ENCODE results near the gene GLIPR2. TPM values are rescaled to one million over a fixed set of nuclear protein-coding genes. Genes with fewer than 3 reads are reported as not detected.

GLIPR2 gene
- polyA plus RNA-seq, 1 donor (not counting 4 experiments of a cell fraction or from before 2014, with no cell fraction given) = 3.7 TPM

DNA sequence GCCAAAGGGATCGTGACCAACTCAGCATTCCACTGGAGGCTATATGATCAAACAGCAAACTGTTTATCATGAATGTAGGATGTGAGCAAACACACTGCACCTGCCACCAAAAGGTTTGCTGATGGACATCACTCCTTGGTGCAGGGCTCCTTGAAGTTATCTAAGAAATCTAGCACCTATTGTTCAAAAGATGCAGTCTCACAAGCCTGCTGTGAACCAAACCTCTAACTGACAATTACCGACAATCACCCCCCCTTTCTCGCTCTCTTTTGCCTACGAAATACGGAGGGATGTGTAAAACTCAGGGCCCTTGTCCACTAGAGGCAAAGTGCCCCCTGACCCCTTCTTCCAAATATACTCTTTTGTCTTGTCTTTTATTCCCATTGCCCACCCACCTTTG, 51.7 kb downstream of the GLIPR2 start:
- Histone ChIP-seq H3K27me3 (ENCODE audit: control insufficient read depth, extremely low read depth, insufficient read depth, low read length) (no peaks in the 10 kb centered on the region), H2AFZ (ENCODE audit: control insufficient read depth, low read length) (no peak overlapping the region), H4K20me1 (ENCODE audit: control insufficient read depth, extremely low read depth, insufficient read depth, low read length) (peaks cover 16% of the 10 kb centered on the region), H3K4me3 (ENCODE audit: control insufficient read depth in 2 of 3, extremely low read depth in 1 of 3, insufficient read depth in 2 of 3, low read depth in 1 of 3, low read length in 3 of 3) (no peak overlapping the region), H3K36me3 (ENCODE audit: control insufficient read depth in 2 of 2, extremely low read depth in 1 of 2, insufficient read depth in 2 of 2, low read length in 2 of 2) (no peaks in the 10 kb centered on the region), H3K4me2 (ENCODE audit: control insufficient read depth, extremely low read depth, insufficient read depth, low read depth, low read length) (no peak overlapping the region), H3K9me3 (ENCODE audit: control insufficient read depth, low read depth, low read length) (no peaks in the 10 kb centered on the region), H3K4me1 (ENCODE audit: control insufficient read depth, extremely low read depth, insufficient read depth, low read length) (peaks cover 22% of the 10 kb centered on the region), H3K9ac (ENCODE audit: control insufficient read depth, extremely low read depth, insufficient read depth, low read length) (no peak overlapping the region), H3K79me2 (ENCODE audit: control insufficient read depth, insufficient read depth, low read length) (peaks cover 25% of the 10 kb centered on the region), H3K9me1 (ENCODE audit: control insufficient read depth, extremely low read depth, insufficient read depth, low read length) (no peaks in the 10 kb centered on the region), H3K27ac (ENCODE audit: control insufficient read depth, insufficient read depth, low read length) (no peak overlapping the region)
- FAIRE-seq (no peak), DNase-seq (ENCODE audit: low read depth, low spot score) (no peak)
- dilution Hi-C loops (cut with MboI; ENCODE audit: extremely low pct_ligation_motif_present, low sequenced_read_pairs) = no loop called here
- no peak for TF ChIP-seq CTCF (optimal IDR thresholded peaks at IDR 0.05 in 1 of 3, IDR thresholded peaks at IDR 0.05 in 1 of 3, conservative IDR thresholded peaks at IDR 0.05 in 1 of 3; ENCODE audit: extremely low read depth in 1 of 3, insufficient read depth in 2 of 3, low read length in 3 of 3)
- no peak for TF ChIP-seq EZH2 (IDR thresholded peaks at IDR 0.05; ENCODE audit: low read length)

GRCh38 chr9:36189976-36190375, 53.4 kb downstream of the GLIPR2 start:
- Histone ChIP-seq H3K4me3 (ENCODE audit: control insufficient read depth in 2 of 3, extremely low read depth in 1 of 3, insufficient read depth in 2 of 3, low read depth in 1 of 3, low read length in 3 of 3) (peak overlapping the region; percentile 71 to 87 (median 77)), H3K27me3 (ENCODE audit: control insufficient read depth, extremely low read depth, insufficient read depth, low read length) (no peaks in the 10 kb centered on the region), H3K9me1 (ENCODE audit: control insufficient read depth, extremely low read depth, insufficient read depth, low read length) (peaks cover 11% of the 10 kb centered on the region), H3K4me1 (ENCODE audit: control insufficient read depth, extremely low read depth, insufficient read depth, low read length) (peaks cover 38% of the 10 kb centered on the region), H4K20me1 (ENCODE audit: control insufficient read depth, extremely low read depth, insufficient read depth, low read length) (peaks cover 30% of the 10 kb centered on the region), H3K79me2 (ENCODE audit: control insufficient read depth, insufficient read depth, low read length) (peaks cover 43% of the 10 kb centered on the region), H3K36me3 (ENCODE audit: control insufficient read depth in 2 of 2, extremely low read depth in 1 of 2, insufficient read depth in 2 of 2, low read length in 2 of 2) (peaks cover 5 to 9% of the 10 kb centered on the region in 2 experiments), H3K9me3 (ENCODE audit: control insufficient read depth, low read depth, low read length) (no peaks in the 10 kb centered on the region), H3K27ac (ENCODE audit: control insufficient read depth, insufficient read depth, low read length) (peak overlapping the region; percentile 92), H3K4me2 (ENCODE audit: control insufficient read depth, extremely low read depth, insufficient read depth, low read depth, low read length) (peak overlapping the region; percentile 87), H3K9ac (ENCODE audit: control insufficient read depth, extremely low read depth, insufficient read depth, low read length) (peak overlapping the region; percentile 92), H2AFZ (ENCODE audit: control insufficient read depth, low read length) (peak overlapping the region; percentile 94)
- TF ChIP-seq EZH2 (IDR thresholded peaks at IDR 0.05; ENCODE audit: low read length) (no peak), CTCF (optimal IDR thresholded peaks at IDR 0.05 in 1 of 3, IDR thresholded peaks at IDR 0.05 in 1 of 3, conservative IDR thresholded peaks at IDR 0.05 in 1 of 3; ENCODE audit: extremely low read depth in 1 of 3, insufficient read depth in 2 of 3, low read length in 3 of 3) (no peak)
- DNase-seq (ENCODE audit: low read depth, low spot score) = no peak
- no peak for FAIRE-seq
- dilution Hi-C loops (cut with MboI; ENCODE audit: extremely low pct_ligation_motif_present, low sequenced_read_pairs) = loop anchor here (10.0 kb wide), 1 partner anchor 45 kb away; no protein-coding TSS in a partner anchor

Measured in keratinocyte (primary cell).